HuH-7 (cell line): ENCODE data around the gene USH1C.

Experiments
- DNase-seq: peaks from one replicate; pipeline ENCODE4 v3.0.0; 2011; ENCODE audit warnings: low spot score

USH1C gene

GRCh38 chr11:17471501-17471900 lies 72.7 kb downstream of the USH1C start:
- no peak for DNase-seq

GRCh38 chr11:17469998-17470397 lies 74.2 kb downstream of the USH1C start:
- DNase-seq = no peak

- no peak for DNase-seq
Measured at GRCh38 chr11:17468122-17468521, 76.1 kb downstream of the USH1C start.

- no peak for DNase-seq
Measured at GRCh38 chr11:17463546-17464174, 80.6 kb downstream of the USH1C start.

GRCh38 chr11:17462940-17463339 lies 81.3 kb downstream of the USH1C start:
- DNase-seq = no peak

- DNase-seq = no peak
Measured at GRCh38 chr11:17460406-17460805, 83.8 kb downstream of the USH1C start.

GRCh38 chr11:17459236-17459896 lies 84.8 kb downstream of the USH1C start:
- DNase-seq = no peak

GRCh38 chr11:17458268-17458667 lies 85.9 kb downstream of the USH1C start:
- DNase-seq = no peak

GRCh38 chr11:17457396-17458173 lies 86.6 kb downstream of the USH1C start:
- no peak for DNase-seq

GRCh38 chr11:17452668-17453067 lies 91.5 kb downstream of the USH1C start:
- DNase-seq = no peak

- no peak for DNase-seq
Measured at GRCh38 chr11:17449158-17449557, 95.1 kb downstream of the USH1C start.

GRCh38 chr11:17446482-17446881 lies 97.7 kb downstream of the USH1C start:
- no peak for DNase-seq

- DNase-seq = no peak
Measured at GRCh38 chr11:17445240-17445795, 98.9 kb downstream of the USH1C start.

GRCh38 chr11:17443926-17444690 lies 100.1 kb downstream of the USH1C start:
- no peak for DNase-seq
